HCT116 (cell line): Measurements from ENCODE around the gene XAB2. TPM values are rescaled to one million over a fixed set of nuclear protein-coding genes. Genes with fewer than 3 reads are reported as not detected.

ENCODE experiments used
- ATAC-seq: fragments of 200-7000 bp; cut with Tn5 transposase; 2 replicates; pipeline ENCODE4 v1.9.1; 2020; ENCODE audit warnings: mild to moderate bottlenecking, moderate library complexity
- BruUV-seq: library from RNA; stranded (reverse); fragments of 400-500 nt; replicated peaks from 2 replicates; lab custom pipeline; 2021; lab: Mats Ljungman, UMichigan
- CTCF ChIA-PET: fragments of 300-600 bp; sonication (Branson Sonifier 250); formaldehyde crosslinking; loops from one replicate; lab custom pipeline; 2021; ENCODE audit warnings: antibody characterized with exemption; lab: Charles Lee
- POLR2A ChIA-PET: fragments of 300-600, 350-600 bp; sonication (Branson Sonifier 250); formaldehyde crosslinking; loops from one replicate; lab custom pipeline; 2021; ENCODE audit warnings: antibody characterized with exemption; lab: Charles Lee
- RAD21 ChIA-PET, 2 experiments: fragments of 300-600 bp; sonication (Branson Sonifier 250); formaldehyde crosslinking; loops; one replicate each; lab custom pipeline; 2023; ENCODE audit warnings: low total read pairs in 2 of 2; ENCODE audit not compliant: uncharacterized antibody in 2 of 2, unreplicated experiment in 2 of 2, low non-redundant PET in 1 of 2; lab: Charles Lee
- DNase-seq: peaks from one replicate; pipeline ENCODE4 v3.0.0-alpha.2; 2010; ENCODE audit warnings: low read depth, low spot score
- H2AFZ ChIP-seq: fragments of 200-600 bp; shearing (Covaris generic), sonication (generic); 2 replicates; pipeline ENCODE4 v1.6.1; 2017; ENCODE audit warnings: low read depth, mixed run types, mixed read lengths, antibody characterized with exemption, low read length; ENCODE audit not compliant: poor library complexity, severe bottlenecking
- H3K27ac ChIP-seq: 2 replicates; pipeline ENCODE4 v1.5.1; 2012; ENCODE audit warnings: low read depth, low read length
- H3K27me3 ChIP-seq: fragments of 200-600 bp; sonication (generic); 2 replicates; pipeline ENCODE4 v1.6.1; 2016; ENCODE audit warnings: mixed run types, low read length, mixed read lengths; ENCODE audit not compliant: insufficient read depth
- H3K36me3 ChIP-seq, 2 experiments: fragments of 200-500 bp in 1 of 2; fragments of 200-600 bp in 1 of 2; sonication (Bioruptor generic) in 1 of 2; sonication (generic) in 1 of 2; 2 replicates each; pipeline versions ENCODE4 v1.5.1 to v1.6.1; 2014 to 2016; ENCODE audit warnings: low read length in 2 of 2, inconsistent platforms in 1 of 2, mixed read lengths in 1 of 2, mixed run types in 1 of 2; ENCODE audit not compliant: insufficient read depth in 2 of 2, control insufficient read depth in 1 of 2
- H3K4me1 ChIP-seq, 2 experiments: fragments of 200-600 bp in 1 of 2; sonication (generic) in 1 of 2; 2 replicates each; pipeline versions ENCODE4 v1.5.1 to v1.6.1; 2012 to 2017; ENCODE audit warnings: low read length in 2 of 2, inconsistent platforms in 1 of 2, mild to moderate bottlenecking in 1 of 2, mixed read lengths in 1 of 2, mixed run types in 1 of 2, moderate library complexity in 1 of 2; ENCODE audit not compliant: insufficient read depth in 2 of 2, control insufficient read depth in 1 of 2
- H3K4me2 ChIP-seq: fragments of 200-600 bp; sonication (generic); 2 replicates; pipeline ENCODE4 v1.6.1; 2017; ENCODE audit warnings: mixed run types, low read length, mixed read lengths
- H3K4me3 ChIP-seq, 2 experiments: fragments of 200-600 bp in 1 of 2; sonication (generic) in 1 of 2; replicated peaks in 1 of 2; 2 replicates each; pipeline ENCODE4 v1.5.1; 2011 to 2016; ENCODE audit warnings: low read length in 2 of 2, control low read depth in 1 of 2, low read depth in 1 of 2, mild to moderate bottlenecking in 1 of 2, mixed read lengths in 1 of 2, mixed run types in 1 of 2
- H3K79me2 ChIP-seq: fragments of 200-600 bp; sonication (generic); 2 replicates; pipeline ENCODE4 v1.6.1; 2017; ENCODE audit warnings: mild to moderate bottlenecking, mixed run types, low read length, moderate library complexity, mixed read lengths; ENCODE audit not compliant: insufficient read depth
- H3K9ac ChIP-seq: fragments of 200-600 bp; sonication (generic); 2 replicates; pipeline ENCODE4 v1.6.1; 2016; ENCODE audit warnings: low read length, mixed read lengths
- H3K9me2 ChIP-seq: fragments of 200-600 bp; sonication (generic), shearing (Covaris generic); 2 replicates; pipeline ENCODE4 v1.6.1; 2017; ENCODE audit warnings: mixed run types, mild to moderate bottlenecking, moderate library complexity; ENCODE audit not compliant: insufficient read depth
- H3K9me3 ChIP-seq, 2 experiments: fragments of 200-500 bp in 1 of 2; fragments of 200-600 bp in 1 of 2; sonication (Bioruptor generic) in 1 of 2; sonication (generic) in 1 of 2; 2 replicates each; pipeline ENCODE4 v1.6.1; 2014 to 2017; ENCODE audit warnings: low read length in 2 of 2, mixed read lengths in 2 of 2, inconsistent platforms in 1 of 2, low read depth in 1 of 2, mild to moderate bottlenecking in 1 of 2, mixed run types in 1 of 2, moderate library complexity in 1 of 2; ENCODE audit not compliant: control insufficient read depth in 1 of 2, insufficient read depth in 1 of 2
- H4K20me1 ChIP-seq: fragments of 200-600 bp; sonication (generic), shearing (Covaris generic); 2 replicates; pipeline ENCODE4 v1.6.1; 2017; ENCODE audit warnings: mixed run types, mild to moderate bottlenecking, moderate library complexity; ENCODE audit not compliant: insufficient read depth
- ATF3 ChIP-seq: IDR thresholded peaks from 2 replicates; pipeline ENCODE4 v1.6.1; 2012
- CEBPB ChIP-seq: IDR thresholded peaks from 2 replicates; pipeline ENCODE4 v1.6.1; 2012; ENCODE audit warnings: low read depth
- EZH2 ChIP-seq: fragments of 200-600 bp; sonication (generic); IDR thresholded peaks from 2 replicates; pipeline ENCODE4 v1.6.1; 2017; ENCODE audit warnings: antibody characterized with exemption, mixed run types
- EZH2phosphoT487 ChIP-seq: fragments of 200-600 bp; IDR thresholded peaks from 2 replicates; pipeline ENCODE4 v1.6.1; 2018; ENCODE audit warnings: antibody characterized with exemption, borderline replicate concordance
- FOSL1 ChIP-seq: IDR thresholded peaks from 2 replicates; pipeline ENCODE4 v1.6.1; 2012; ENCODE audit warnings: low read depth
- JUND ChIP-seq: IDR thresholded peaks from 2 replicates; pipeline ENCODE4 v1.6.1; 2012
- RAD21 ChIP-seq: IDR thresholded peaks from 2 replicates; pipeline ENCODE4 v1.6.1; 2012; ENCODE audit warnings: low read depth, mild to moderate bottlenecking
- TCF7L2 ChIP-seq: IDR thresholded peaks from 2 replicates; pipeline ENCODE4 v1.7.0; 2011; ENCODE audit warnings: borderline replicate concordance, inconsistent platforms; ENCODE audit not compliant: insufficient read depth, insufficient read length; ENCODE audit errors: extremely low read depth
- ZBTB33 ChIP-seq: IDR thresholded peaks from 2 replicates; pipeline ENCODE4 v1.6.1; 2011; ENCODE audit warnings: mild to moderate bottlenecking, low read length, moderate library complexity; ENCODE audit not compliant: insufficient replicate concordance; ENCODE audit errors: extremely low read depth
- intact Hi-C: fragments of 100-400 bp; cut with micrococcal nuclease; formaldehyde crosslinking; loops from 2 replicates; pipeline ENCODE4 v1.10.0; 2022
- total RNA-seq: library from RNA; stranded (reverse); gene quantifications from one replicate; pipeline ENCODE4 v1.2.1, GENCODE V29; 2021; ENCODE audit not compliant: unreplicated experiment

Gene XAB2
- total RNA-seq, 1 experiment from 2014 or later = 103 TPM

GRCh38 chr19:7605490-7606222, 23.7 kb downstream of the XAB2 start:
- RAD21 ChIA-PET = no interaction called here
- CTCF ChIA-PET = interaction anchor here (0.9 to 1.1 kb wide), 3 partner anchors 12 to 46 kb away, joined by 3 to 8 read pairs (median 5); no protein-coding TSS in a partner anchor
- no TSS peak for BruUV-seq
- peaks cover 10 to 40% of the 10 kb centered on the region in 2 experiments for H3K4me1 ChIP-seq
- intact Hi-C loops = no loop called here
- H3K9ac ChIP-seq = no peak overlapping the region
- H3K27me3 ChIP-seq = no peaks in the 10 kb centered on the region
- no peaks in the 10 kb centered on the region for H4K20me1 ChIP-seq
- DNase-seq (peak; percentile 79), ATAC-seq (peak; percentile 85)
- H3K9me2 ChIP-seq = peaks cover 3% of the 10 kb centered on the region; the same call in 1 of the 2 replicates
- no peak overlapping the region for H2AFZ ChIP-seq
- peaks cover 26% of the 10 kb centered on the region for H3K79me2 ChIP-seq
- H3K9me3 ChIP-seq = no peaks in the 10 kb centered on the region
- TF ChIP-seq ATF3 (no peak), CEBPB (no peak), EZH2phosphoT487 (no peak), FOSL1 (no peak), JUND (no peak)
- POLR2A ChIA-PET = interaction anchor here (0.7 to 1.6 kb wide), 6 partner anchors 10 to 99 kb away, joined by 3 to 10 read pairs (median 4); partner anchors contain the start of genes CAMSAP3, PCP2, PET100 and XAB2
- no peak overlapping the region for H3K4me3 ChIP-seq
- H3K36me3 ChIP-seq = peaks cover 3 to 7% of the 10 kb centered on the region in 2 experiments
- peak overlapping the region; percentile 9; the same call in 1 of the 2 replicates for H3K27ac ChIP-seq
- no peak overlapping the region for H3K4me2 ChIP-seq

GRCh38 chr19:7603919-7604318, 25.4 kb downstream of the XAB2 start:
- RAD21 ChIA-PET = no interaction called here
- Histone ChIP-seq H3K9me2 (peaks cover 3% of the 10 kb centered on the region; the same call in 1 of the 2 replicates), H3K4me2 (peak overlapping the region; percentile 58; the same call in 1 of the 2 replicates), H3K36me3 (peaks cover 3 to 7% of the 10 kb centered on the region in 2 experiments; a peak in 3 of 4 replicates), H3K27me3 (no peaks in the 10 kb centered on the region), H3K4me3 (no peak overlapping the region), H3K9ac (no peak overlapping the region), H3K79me2 (peaks cover 26% of the 10 kb centered on the region), H3K9me3 (no peaks in the 10 kb centered on the region), H3K4me1 (peaks cover 10 to 40% of the 10 kb centered on the region in 2 experiments), H2AFZ (no peak overlapping the region), H3K27ac (no peak overlapping the region), H4K20me1 (no peaks in the 10 kb centered on the region)
- ATAC-seq = no peak
- TF ChIP-seq EZH2phosphoT487 (no peak), RAD21 (no peak), EZH2 (no peak), ZBTB33 (no peak), TCF7L2 (no peak)
- POLR2A ChIA-PET = no interaction called here
- DNase-seq = no peak
- intact Hi-C loops = no loop called here
- BruUV-seq = no TSS peak
- CTCF ChIA-PET = no interaction called here
